ENCODE measurements around the gene DENND1A. TPM values are rescaled to one million over a fixed set of nuclear protein-coding genes. Genes with fewer than 3 reads are reported as not detected.

DENND1A gene
- total and polyA plus RNA-seq, 4 donors, result 7.9 to 22.0 (median 13.9) TPM

DNA sequence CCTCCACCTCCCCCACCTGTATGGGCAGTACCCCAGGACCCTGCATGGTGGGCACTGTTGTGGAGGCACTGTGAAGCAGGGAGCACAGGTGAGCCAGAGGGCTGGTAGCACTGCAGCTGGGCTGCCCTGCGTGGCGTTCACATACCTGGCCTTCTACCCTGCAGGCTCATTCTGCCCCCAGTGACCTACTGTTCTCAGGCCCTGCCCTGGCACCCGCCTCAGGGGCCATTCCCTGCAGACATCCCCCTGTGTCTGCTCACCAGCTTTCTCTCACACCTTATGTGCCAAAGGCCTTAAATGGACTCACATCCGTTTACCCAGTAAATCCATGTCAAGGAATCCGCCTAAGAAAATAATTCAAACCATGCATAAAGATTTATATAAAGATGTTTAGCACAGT is 377.4 kb downstream of the DENND1A start:
- Histone ChIP-seq H3K4me1 (ENCODE audit: control insufficient read depth in 4 of 4, insufficient read depth in 4 of 4, low read length in 3 of 4) (peaks cover 0 to 2% (median 0%) of the 10 kb centered on the region in 4 donors), H3K9ac (ENCODE audit: low read depth in 1 of 2, low read length in 2 of 2) (no peak overlapping the region), H3K27ac (ENCODE audit: low read depth in 1 of 2, low read length in 2 of 2) (no peak overlapping the region), H3K9me3 (ENCODE audit: control insufficient read depth in 4 of 4, low read length in 3 of 4) (no peaks in the 10 kb centered on the region), H3K36me3 (ENCODE audit: control insufficient read depth in 4 of 4, insufficient read depth in 3 of 4, low read depth in 1 of 4, low read length in 3 of 4) (peaks cover 5 to 14% (median 13%) of the 10 kb centered on the region in 4 donors), H3K27me3 (ENCODE audit: control insufficient read depth in 4 of 4, insufficient read depth in 4 of 4, low read length in 3 of 4) (no peaks in the 10 kb centered on the region), H3K4me3 (ENCODE audit: low read depth in 1 of 3, low read length in 3 of 3) (no peak overlapping the region)
- DNase-seq (ENCODE audit: low spot score), result no peak
- TF ChIP-seq HNF4A (conservative IDR thresholded peaks at IDR 0.05) (no peak), YY1 (IDR thresholded peaks at IDR 0.05) (no peak), SP1 (IDR thresholded peaks at IDR 0.05) (no peak), FOXA1 (IDR thresholded peaks at IDR 0.05) (no peak), RAD21 (IDR thresholded peaks at IDR 0.05) (no peak), JUND (IDR thresholded peaks at IDR 0.05) (no peak)
- WGBS, result 97% methylated on average over 5 of the region's 5 CpGs

DNA sequence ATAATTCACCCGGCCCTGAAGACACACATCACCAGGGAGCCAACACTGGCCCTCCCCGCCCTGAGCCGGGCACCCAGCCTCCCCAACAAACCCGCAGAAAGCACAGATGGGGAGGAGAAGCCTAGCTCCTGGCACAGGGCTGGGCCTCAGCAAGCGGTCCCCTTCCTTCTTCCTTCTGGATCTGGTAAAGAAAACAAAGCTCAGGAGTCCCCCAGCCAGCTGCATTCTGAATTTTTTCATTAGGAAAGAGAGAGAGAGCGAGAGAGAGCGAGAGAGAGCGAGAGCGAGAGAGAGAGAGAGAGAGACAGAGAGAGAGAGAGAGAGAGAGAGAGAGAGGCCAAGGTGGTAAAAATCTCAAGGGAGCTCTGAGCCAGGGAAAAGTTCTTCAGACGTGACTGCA is 378.2 kb downstream of the DENND1A start:
- Histone ChIP-seq H3K36me3 (ENCODE audit: control insufficient read depth in 4 of 4, insufficient read depth in 3 of 4, low read depth in 1 of 4, low read length in 3 of 4) (peaks cover 1 to 7% (median 5%) of the 10 kb centered on the region in 4 donors), H3K9ac (ENCODE audit: low read depth in 1 of 2, low read length in 2 of 2) (no peak overlapping the region)
- WGBS, result 94% methylated on average over 10 of the region's 10 CpGs

More for the DNA sequence above, 378.2 kb downstream of the DENND1A start:
- H3K4me1 ChIP-seq (ENCODE audit: control insufficient read depth in 4 of 4, insufficient read depth in 4 of 4, low read length in 3 of 4), result peaks cover 0 to 2% (median 0%) of the 10 kb centered on the region in 4 donors
- no peak for DNase-seq (ENCODE audit: low spot score)
- no peak overlapping the region for H3K4me3 ChIP-seq (ENCODE audit: low read depth in 1 of 3, low read length in 3 of 3)
- no peaks in the 10 kb centered on the region for H3K9me3 ChIP-seq (ENCODE audit: control insufficient read depth in 4 of 4, low read length in 3 of 4)
- no peaks in the 10 kb centered on the region for H3K27me3 ChIP-seq (ENCODE audit: control insufficient read depth in 4 of 4, insufficient read depth in 4 of 4, low read length in 3 of 4)
- no peak overlapping the region for H3K27ac ChIP-seq (ENCODE audit: low read depth in 1 of 2, low read length in 2 of 2)
- no peak for TF ChIP-seq FOXA2 (IDR thresholded peaks at IDR 0.05)
- TF ChIP-seq, protein P1, sequence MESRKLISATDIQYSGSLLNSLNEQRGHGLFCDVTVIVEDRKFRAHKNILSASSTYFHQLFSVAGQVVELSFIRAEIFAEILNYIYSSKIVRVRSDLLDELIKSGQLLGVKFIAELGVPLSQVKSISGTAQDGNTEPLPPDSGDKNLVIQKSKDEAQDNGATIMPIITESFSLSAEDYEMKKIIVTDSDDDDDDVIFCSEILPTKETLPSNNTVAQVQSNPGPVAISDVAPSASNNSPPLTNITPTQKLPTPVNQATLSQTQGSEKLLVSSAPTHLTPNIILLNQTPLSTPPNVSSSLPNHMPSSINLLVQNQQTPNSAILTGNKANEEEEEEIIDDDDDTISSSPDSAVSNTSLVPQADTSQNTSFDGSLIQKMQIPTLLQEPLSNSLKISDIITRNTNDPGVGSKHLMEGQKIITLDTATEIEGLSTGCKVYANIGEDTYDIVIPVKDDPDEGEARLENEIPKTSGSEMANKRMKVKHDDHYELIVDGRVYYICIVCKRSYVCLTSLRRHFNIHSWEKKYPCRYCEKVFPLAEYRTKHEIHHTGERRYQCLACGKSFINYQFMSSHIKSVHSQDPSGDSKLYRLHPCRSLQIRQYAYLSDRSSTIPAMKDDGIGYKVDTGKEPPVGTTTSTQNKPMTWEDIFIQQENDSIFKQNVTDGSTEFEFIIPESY (IDR thresholded peaks at IDR 0.05), result no peak
- no peak for TF ChIP-seq JUND (IDR thresholded peaks at IDR 0.05)
- TF ChIP-seq, protein P2, sequence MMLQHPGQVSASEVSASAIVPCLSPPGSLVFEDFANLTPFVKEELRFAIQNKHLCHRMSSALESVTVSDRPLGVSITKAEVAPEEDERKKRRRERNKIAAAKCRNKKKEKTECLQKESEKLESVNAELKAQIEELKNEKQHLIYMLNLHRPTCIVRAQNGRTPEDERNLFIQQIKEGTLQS (IDR thresholded peaks at IDR 0.05), result no peak
- no peak for TF ChIP-seq RXRA (IDR thresholded peaks at IDR 0.05)
- TF ChIP-seq FOXA1 (IDR thresholded peaks at IDR 0.05), result no peak
- TF ChIP-seq HNF4G (IDR thresholded peaks at IDR 0.05), result no peak
- TF ChIP-seq, protein P3, sequence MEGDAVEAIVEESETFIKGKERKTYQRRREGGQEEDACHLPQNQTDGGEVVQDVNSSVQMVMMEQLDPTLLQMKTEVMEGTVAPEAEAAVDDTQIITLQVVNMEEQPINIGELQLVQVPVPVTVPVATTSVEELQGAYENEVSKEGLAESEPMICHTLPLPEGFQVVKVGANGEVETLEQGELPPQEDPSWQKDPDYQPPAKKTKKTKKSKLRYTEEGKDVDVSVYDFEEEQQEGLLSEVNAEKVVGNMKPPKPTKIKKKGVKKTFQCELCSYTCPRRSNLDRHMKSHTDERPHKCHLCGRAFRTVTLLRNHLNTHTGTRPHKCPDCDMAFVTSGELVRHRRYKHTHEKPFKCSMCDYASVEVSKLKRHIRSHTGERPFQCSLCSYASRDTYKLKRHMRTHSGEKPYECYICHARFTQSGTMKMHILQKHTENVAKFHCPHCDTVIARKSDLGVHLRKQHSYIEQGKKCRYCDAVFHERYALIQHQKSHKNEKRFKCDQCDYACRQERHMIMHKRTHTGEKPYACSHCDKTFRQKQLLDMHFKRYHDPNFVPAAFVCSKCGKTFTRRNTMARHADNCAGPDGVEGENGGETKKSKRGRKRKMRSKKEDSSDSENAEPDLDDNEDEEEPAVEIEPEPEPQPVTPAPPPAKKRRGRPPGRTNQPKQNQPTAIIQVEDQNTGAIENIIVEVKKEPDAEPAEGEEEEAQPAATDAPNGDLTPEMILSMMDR (IDR thresholded peaks at IDR 0.05; ENCODE audit: low read depth, low read length, missing input control), result no peak
- TF ChIP-seq, protein P4, sequence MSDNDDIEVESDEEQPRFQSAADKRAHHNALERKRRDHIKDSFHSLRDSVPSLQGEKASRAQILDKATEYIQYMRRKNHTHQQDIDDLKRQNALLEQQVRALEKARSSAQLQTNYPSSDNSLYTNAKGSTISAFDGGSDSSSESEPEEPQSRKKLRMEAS (IDR thresholded peaks at IDR 0.05), result no peak
- no peak for TF ChIP-seq EGR1 (IDR thresholded peaks at IDR 0.05; ENCODE audit: low read depth in 2 of 2)
- no peak for TF ChIP-seq NR2F2 (IDR thresholded peaks at IDR 0.05)
- no peak for TF ChIP-seq TAF1 (conservative IDR thresholded peaks at IDR 0.05)
- no peak for TF ChIP-seq HNF4A (conservative IDR thresholded peaks at IDR 0.05)
- no peak for TF ChIP-seq YY1 (IDR thresholded peaks at IDR 0.05)
- no peak for TF ChIP-seq GABPA (IDR thresholded peaks at IDR 0.05 in 1 of 2, conservative IDR thresholded peaks at IDR 0.05 in 1 of 2)
- no peak for TF ChIP-seq SP1 (IDR thresholded peaks at IDR 0.05)
- TF ChIP-seq RAD21 (IDR thresholded peaks at IDR 0.05), result no peak
- TF ChIP-seq, protein P5, sequence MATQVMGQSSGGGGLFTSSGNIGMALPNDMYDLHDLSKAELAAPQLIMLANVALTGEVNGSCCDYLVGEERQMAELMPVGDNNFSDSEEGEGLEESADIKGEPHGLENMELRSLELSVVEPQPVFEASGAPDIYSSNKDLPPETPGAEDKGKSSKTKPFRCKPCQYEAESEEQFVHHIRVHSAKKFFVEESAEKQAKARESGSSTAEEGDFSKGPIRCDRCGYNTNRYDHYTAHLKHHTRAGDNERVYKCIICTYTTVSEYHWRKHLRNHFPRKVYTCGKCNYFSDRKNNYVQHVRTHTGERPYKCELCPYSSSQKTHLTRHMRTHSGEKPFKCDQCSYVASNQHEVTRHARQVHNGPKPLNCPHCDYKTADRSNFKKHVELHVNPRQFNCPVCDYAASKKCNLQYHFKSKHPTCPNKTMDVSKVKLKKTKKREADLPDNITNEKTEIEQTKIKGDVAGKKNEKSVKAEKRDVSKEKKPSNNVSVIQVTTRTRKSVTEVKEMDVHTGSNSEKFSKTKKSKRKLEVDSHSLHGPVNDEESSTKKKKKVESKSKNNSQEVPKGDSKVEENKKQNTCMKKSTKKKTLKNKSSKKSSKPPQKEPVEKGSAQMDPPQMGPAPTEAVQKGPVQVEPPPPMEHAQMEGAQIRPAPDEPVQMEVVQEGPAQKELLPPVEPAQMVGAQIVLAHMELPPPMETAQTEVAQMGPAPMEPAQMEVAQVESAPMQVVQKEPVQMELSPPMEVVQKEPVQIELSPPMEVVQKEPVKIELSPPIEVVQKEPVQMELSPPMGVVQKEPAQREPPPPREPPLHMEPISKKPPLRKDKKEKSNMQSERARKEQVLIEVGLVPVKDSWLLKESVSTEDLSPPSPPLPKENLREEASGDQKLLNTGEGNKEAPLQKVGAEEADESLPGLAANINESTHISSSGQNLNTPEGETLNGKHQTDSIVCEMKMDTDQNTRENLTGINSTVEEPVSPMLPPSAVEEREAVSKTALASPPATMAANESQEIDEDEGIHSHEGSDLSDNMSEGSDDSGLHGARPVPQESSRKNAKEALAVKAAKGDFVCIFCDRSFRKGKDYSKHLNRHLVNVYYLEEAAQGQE (IDR thresholded peaks at IDR 0.05), result no peak
